K562 (cell line): ENCODE results near the gene ARHGEF1. TPM values are rescaled to one million over a fixed set of nuclear protein-coding genes. Genes with fewer than 3 reads are reported as not detected.

ENCODE experiments used
- ATAC-seq: fragments of 200-7000 bp; cut with Tn5 transposase; 3 replicates; pipeline ENCODE4 v1.9.1; 2020; ENCODE audit warnings: moderate library complexity
- BruUV-seq: library from RNA; stranded (reverse); fragments of 400-500 nt; replicated peaks from 2 replicates; lab custom pipeline; 2021; lab: Mats Ljungman, UMichigan
- CTCF ChIA-PET: fragments of 300-600 bp; formaldehyde crosslinking; extraction: SDS; loops from one replicate; lab custom pipeline; 2021; ENCODE audit warnings: low intra/inter-chr PET ratio; lab: Yijun Ruan, JAX
- POLR2A ChIA-PET: fragments of 300-600, 350-650 bp; sonication (Branson Sonifier 250); formaldehyde crosslinking; extraction: SDS; loops from one replicate; lab custom pipeline; 2021; ENCODE audit warnings: antibody characterized with exemption, inconsistent platforms; lab: Yijun Ruan, JAX
- DNase-seq, 4 experiments: peaks; one replicate each; pipeline versions ENCODE4 v3.0.0 to v3.0.0-alpha.2; 2011 to 2018; ENCODE audit warnings: low spot score in 3 of 4, mixed read lengths in 3 of 4; ENCODE audit errors: extremely low read depth in 1 of 4
- FAIRE-seq: peaks from 2 replicates; lab custom pipeline; 2011; peaks lifted over from hg19 to GRCh38; lab: Jason Lieb, UNC
- H2AFZ ChIP-seq: 2 replicates; pipeline ENCODE4 v1.6.0; 2011; ENCODE audit warnings: low read depth, low read length, control low read depth, inconsistent platforms
- H3K27ac ChIP-seq: fragments of 200-600 bp; 3 replicates; pipeline ENCODE4 v1.8.0; 2011; ENCODE audit warnings: low read depth, mild to moderate bottlenecking, control low read depth, inconsistent platforms, low read length, moderate library complexity, mixed read lengths; ENCODE audit errors: extremely low read depth
- H3K27me3 ChIP-seq, 2 experiments: fragments of 300-600 bp in 1 of 2; 2 replicates in 1 of 2; 3 replicates in 1 of 2; pipeline versions ENCODE4 v1.6.0 to v1.8.0; 2011; ENCODE audit warnings: inconsistent platforms in 2 of 2, low read length in 2 of 2, mild to moderate bottlenecking in 1 of 2, mixed read lengths in 1 of 2, moderate library complexity in 1 of 2; ENCODE audit not compliant: control insufficient read depth in 2 of 2, insufficient read depth in 2 of 2
- H3K36me3 ChIP-seq: fragments of 300-600 bp; 3 replicates; pipeline ENCODE4 v1.8.0; 2011; ENCODE audit warnings: mild to moderate bottlenecking, low read length, inconsistent platforms; ENCODE audit not compliant: control insufficient read depth, insufficient read depth
- H3K4me1 ChIP-seq, 2 experiments: fragments of 200-600 bp in 1 of 2; replicated peaks in 1 of 2; 2 replicates in 1 of 2; 3 replicates in 1 of 2; pipeline versions ENCODE4 v1.5.1 to v1.8.0; 2011; ENCODE audit warnings: inconsistent platforms in 2 of 2, low read length in 2 of 2, mild to moderate bottlenecking in 1 of 2, mixed read lengths in 1 of 2, moderate library complexity in 1 of 2; ENCODE audit not compliant: control insufficient read depth in 2 of 2, insufficient read depth in 2 of 2
- H3K4me2 ChIP-seq: 2 replicates; pipeline ENCODE4 v1.6.1; 2011; ENCODE audit warnings: low read length, control low read depth, inconsistent platforms, mixed read lengths; ENCODE audit not compliant: insufficient read depth
- H3K4me3 ChIP-seq: fragments of 200-600 bp; sonication (generic), shearing (Covaris generic); 2 replicates; pipeline ENCODE4 v1.5.1; 2016; ENCODE audit warnings: control low read depth, inconsistent platforms
- H3K79me2 ChIP-seq: fragments of 200-600 bp; 3 replicates; pipeline ENCODE4 v1.8.0; 2011; ENCODE audit warnings: low read length, inconsistent platforms; ENCODE audit not compliant: control insufficient read depth, insufficient read depth
- H3K9ac ChIP-seq, 2 experiments: 2 replicates each; pipeline versions ENCODE4 v1.6.0 to v1.6.1; 2011; ENCODE audit warnings: low read depth in 2 of 2, low read length in 2 of 2, control low read depth in 1 of 2, inconsistent platforms in 1 of 2, mild to moderate bottlenecking in 1 of 2, mixed read lengths in 1 of 2; ENCODE audit not compliant: insufficient read depth in 1 of 2
- H3K9me1 ChIP-seq: one replicate; pipeline ENCODE4 v1.6.0; 2011; ENCODE audit warnings: inconsistent platforms, mild to moderate bottlenecking, low read length, moderate library complexity; ENCODE audit not compliant: control insufficient read depth, insufficient read depth
- H3K9me3 ChIP-seq: replicated peaks from 2 replicates; pipeline ENCODE4 v1.5.1; 2011; ENCODE audit warnings: low read depth, low read length, inconsistent platforms; ENCODE audit not compliant: control insufficient read depth, insufficient read depth
- H4K20me1 ChIP-seq: replicated peaks from 2 replicates; pipeline ENCODE4 v1.6.1; 2011; ENCODE audit warnings: low read length, inconsistent platforms, mixed read lengths; ENCODE audit not compliant: control insufficient read depth, insufficient read depth
- HMBOX1 ChIP-seq: sonication (generic); IDR thresholded peaks from 2 replicates; pipeline ENCODE4 v1.6.1; 2016
- PCBP1 ChIP-seq: fragments of 200-400 bp; formaldehyde crosslinking; IDR thresholded peaks from 2 replicates; pipeline ENCODE4 v1.6.1; 2018; ENCODE audit warnings: mild to moderate bottlenecking, low read depth, low read length; ENCODE audit not compliant: poor library complexity, severe bottlenecking
- PHB2 ChIP-seq: fragments of 450-650 bp; IDR thresholded peaks from 2 replicates; pipeline ENCODE4 v1.6.1; 2017; ENCODE audit warnings: low read depth
- POLR3G ChIP-seq: IDR thresholded peaks from 2 replicates; pipeline ENCODE4 v1.6.1; 2011; ENCODE audit not compliant: insufficient read length, insufficient replicate concordance; ENCODE audit errors: extremely low read depth
- TAF15 ChIP-seq: fragments of 200-400 bp; formaldehyde crosslinking; IDR thresholded peaks from 2 replicates; pipeline ENCODE4 v1.6.1; 2017; ENCODE audit warnings: mild to moderate bottlenecking, low read depth, low read length, moderate library complexity
- TCF7L2 ChIP-seq: fragments of 150-350 bp; IDR thresholded peaks from 2 replicates; pipeline ENCODE4 v1.6.1; 2016; ENCODE audit warnings: low read depth, mild to moderate bottlenecking, low read length, moderate library complexity
- ZZZ3 ChIP-seq: fragments of 450-650 bp; IDR thresholded peaks from 2 replicates; pipeline ENCODE4 v1.6.1; 2016; ENCODE audit warnings: antibody characterized with exemption, mild to moderate bottlenecking, moderate library complexity
- WGBS: fragments of 100-300 bp; shearing (Covaris generic); methylation state at CpG from one replicate; pipeline ENCODE4 v1.1.6; 2016; ENCODE audit warnings: low coverage, mixed read lengths; ENCODE audit not compliant: insufficient coverage; ENCODE audit errors: missing lambda C conversion rate; 5-methylcytosine and 5-hydroxymethylcytosine counted together
- in situ Hi-C: fragments of 300-500 bp; cut with MboI; formaldehyde crosslinking; loops from 4 replicates; pipeline ENCODE4 v1.15.0; 2018; ENCODE audit warnings: inconsistent platforms, mixed read lengths
- intact Hi-C: fragments of 100-400 bp; cut with micrococcal nuclease; formaldehyde crosslinking; loops from 2 replicates; pipeline ENCODE4 v1.14.2; 2022
- polyA plus RNA-seq, 8 experiments: library from polyadenylated mRNA; depleted of rRNA in 4 of 8; stranded (reverse) in 5 of 8; unstranded in 3 of 8; fragments of >200 nt; fragmentation: Nextera tagmentation in 2 of 8; fragmentation: Illumina TruSeq in 1 of 8; extraction: Ambion mirVana in 2 of 8; extraction: Trizol in 1 of 8; gene quantifications; 2 replicates each; pipeline versions ENCODE4 v1.2.1 to v1.2.3, GENCODE V29; 2011 to 2014; ENCODE audit warnings: inconsistent platforms in 1 of 8, missing spikeins in 1 of 8
- total RNA-seq, 7 experiments: library from RNA; depleted of rRNA in 6 of 7; stranded (reverse); fragments of >200 nt in 6 of 7; fragmentation: Illumina TruSeq in 2 of 7; extraction: Trizol in 2 of 7; gene quantifications; 2 replicates each; pipeline versions ENCODE4 v1.2.1 to v1.2.3, GENCODE V29; 2011 to 2021; ENCODE audit warnings: low replicate concordance in 1 of 7
- TF ChIP-seq, protein P1 (sequence below), 3 experiments: fragments of 200-800 bp in 1 of 3; fragments of 250-450 bp in 1 of 3; fragments of 450-650 bp in 1 of 3; sonication (Bioruptor Pico) in 1 of 3; sonication (Bioruptor generic) in 1 of 3; formaldehyde crosslinking in 1 of 3; IDR thresholded peaks; 2 replicates each; pipeline versions ENCODE4 v1.6.1 to v1.8.0; 2016 to 2022; ENCODE audit warnings: mild to moderate bottlenecking in 2 of 3, missing genetic modification characterization in 2 of 3, missing compliant biosample characterization in 1 of 3, moderate library complexity in 1 of 3
- TF ChIP-seq, protein P2 (sequence below): fragments of 450-650 bp; formaldehyde crosslinking; IDR thresholded peaks from 2 replicates; pipeline ENCODE4 v1.4.0; 2020; ENCODE audit warnings: mild to moderate bottlenecking, mixed read lengths
- TF ChIP-seq, protein P3 (sequence below): fragments of 250-450 bp; sonication (Bioruptor Pico); IDR thresholded peaks from 2 replicates; pipeline ENCODE4 v1.4.0; 2020; ENCODE audit warnings: mild to moderate bottlenecking, moderate library complexity

Gene ARHGEF1
- total and polyA plus RNA-seq, 9 of the 15 experiments (the other 6 are each of a cell fraction or from before 2014, with no cell fraction given): 1.9 to 149 (median 29.8) TPM

DNA sequence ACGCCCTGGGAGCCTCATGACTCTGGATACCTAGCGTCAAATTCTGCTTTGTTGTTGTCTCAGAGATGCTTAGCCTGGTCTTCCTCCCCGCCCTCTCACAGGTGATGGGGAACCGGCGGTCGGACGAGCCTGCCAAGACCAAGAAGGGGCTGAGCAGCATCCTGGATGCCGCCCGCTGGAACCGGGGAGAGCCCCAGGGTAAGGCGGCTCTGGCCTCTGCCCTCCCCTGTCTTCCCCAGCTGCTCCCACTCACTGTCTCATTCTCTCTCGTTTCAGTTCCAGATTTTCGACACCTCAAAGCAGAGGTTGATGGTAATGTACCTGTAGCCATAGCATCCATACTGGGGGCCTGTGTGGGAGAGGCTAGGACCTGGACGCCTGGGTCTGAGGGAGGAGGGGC, 11.4 kb downstream of the ARHGEF1 start:
- Histone ChIP-seq H3K9me1 (no peaks in the 10 kb centered on the region), H2AFZ (no peak overlapping the region), H3K27ac (no peak overlapping the region), H4K20me1 (no peaks in the 10 kb centered on the region), H3K36me3 (peaks cover 77% of the 10 kb centered on the region; the same call in 2 of the 3 replicates), H3K79me2 (no peaks in the 10 kb centered on the region), H3K4me2 (no peak overlapping the region), H3K27me3 (no peaks in the 10 kb centered on the region), H3K9ac (no peak overlapping the region), H3K4me3 (no peak overlapping the region), H3K4me1 (peaks cover 0 to 26% of the 10 kb centered on the region in 2 experiments; a peak in 2 of 5 replicates), H3K9me3 (no peaks in the 10 kb centered on the region)
- ChIA-PET POLR2A (no interaction called here), CTCF (no interaction called here)
- 87% methylated on average over 14 of the region's 14 CpGs for WGBS
- DNase-seq (no peak), FAIRE-seq (no peak), ATAC-seq (no peak)
- intact Hi-C loops: no loop called here
- BruUV-seq: no TSS peak
- in situ Hi-C loops: no loop called here
- TF ChIP-seq HMBOX1 (no peak), TAF15 (no peak), PCBP1 (no peak), PHB2 (no peak), POLR3G (no peak), TCF7L2 (no peak), ZZZ3 (no peak)
- TF ChIP-seq, protein P1, sequence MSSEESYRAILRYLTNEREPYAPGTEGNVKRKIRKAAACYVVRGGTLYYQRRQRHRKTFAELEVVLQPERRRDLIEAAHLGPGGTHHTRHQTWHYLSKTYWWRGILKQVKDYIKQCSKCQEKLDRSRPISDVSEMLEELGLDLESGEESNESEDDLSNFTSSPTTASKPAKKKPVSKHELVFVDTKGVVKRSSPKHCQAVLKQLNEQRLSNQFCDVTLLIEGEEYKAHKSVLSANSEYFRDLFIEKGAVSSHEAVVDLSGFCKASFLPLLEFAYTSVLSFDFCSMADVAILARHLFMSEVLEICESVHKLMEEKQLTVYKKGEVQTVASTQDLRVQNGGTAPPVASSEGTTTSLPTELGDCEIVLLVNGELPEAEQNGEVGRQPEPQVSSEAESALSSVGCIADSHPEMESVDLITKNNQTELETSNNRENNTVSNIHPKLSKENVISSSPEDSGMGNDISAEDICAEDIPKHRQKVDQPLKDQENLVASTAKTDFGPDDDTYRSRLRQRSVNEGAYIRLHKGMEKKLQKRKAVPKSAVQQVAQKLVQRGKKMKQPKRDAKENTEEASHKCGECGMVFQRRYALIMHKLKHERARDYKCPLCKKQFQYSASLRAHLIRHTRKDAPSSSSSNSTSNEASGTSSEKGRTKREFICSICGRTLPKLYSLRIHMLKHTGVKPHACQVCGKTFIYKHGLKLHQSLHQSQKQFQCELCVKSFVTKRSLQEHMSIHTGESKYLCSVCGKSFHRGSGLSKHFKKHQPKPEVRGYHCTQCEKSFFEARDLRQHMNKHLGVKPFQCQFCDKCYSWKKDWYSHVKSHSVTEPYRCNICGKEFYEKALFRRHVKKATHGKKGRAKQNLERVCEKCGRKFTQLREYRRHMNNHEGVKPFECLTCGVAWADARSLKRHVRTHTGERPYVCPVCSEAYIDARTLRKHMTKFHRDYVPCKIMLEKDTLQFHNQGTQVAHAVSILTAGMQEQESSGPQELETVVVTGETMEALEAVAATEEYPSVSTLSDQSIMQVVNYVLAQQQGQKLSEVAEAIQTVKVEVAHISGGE (CRISPR knock-in tag; IDR thresholded peaks at IDR 0.05): no peak
- TF ChIP-seq, protein P2, sequence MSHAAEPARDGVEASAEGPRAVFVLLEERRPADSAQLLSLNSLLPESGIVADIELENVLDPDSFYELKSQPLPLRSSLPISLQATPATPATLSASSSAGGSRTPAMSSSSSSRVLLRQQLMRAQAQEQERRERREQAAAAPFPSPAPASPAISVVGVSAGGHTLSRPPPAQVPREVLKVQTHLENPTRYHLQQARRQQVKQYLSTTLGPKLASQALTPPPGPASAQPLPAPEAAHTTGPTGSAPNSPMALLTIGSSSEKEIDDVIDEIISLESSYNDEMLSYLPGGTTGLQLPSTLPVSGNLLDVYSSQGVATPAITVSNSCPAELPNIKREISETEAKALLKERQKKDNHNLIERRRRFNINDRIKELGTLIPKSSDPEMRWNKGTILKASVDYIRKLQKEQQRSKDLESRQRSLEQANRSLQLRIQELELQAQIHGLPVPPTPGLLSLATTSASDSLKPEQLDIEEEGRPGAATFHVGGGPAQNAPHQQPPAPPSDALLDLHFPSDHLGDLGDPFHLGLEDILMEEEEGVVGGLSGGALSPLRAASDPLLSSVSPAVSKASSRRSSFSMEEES (CRISPR knock-in tag): no peak
- TF ChIP-seq, protein P3, sequence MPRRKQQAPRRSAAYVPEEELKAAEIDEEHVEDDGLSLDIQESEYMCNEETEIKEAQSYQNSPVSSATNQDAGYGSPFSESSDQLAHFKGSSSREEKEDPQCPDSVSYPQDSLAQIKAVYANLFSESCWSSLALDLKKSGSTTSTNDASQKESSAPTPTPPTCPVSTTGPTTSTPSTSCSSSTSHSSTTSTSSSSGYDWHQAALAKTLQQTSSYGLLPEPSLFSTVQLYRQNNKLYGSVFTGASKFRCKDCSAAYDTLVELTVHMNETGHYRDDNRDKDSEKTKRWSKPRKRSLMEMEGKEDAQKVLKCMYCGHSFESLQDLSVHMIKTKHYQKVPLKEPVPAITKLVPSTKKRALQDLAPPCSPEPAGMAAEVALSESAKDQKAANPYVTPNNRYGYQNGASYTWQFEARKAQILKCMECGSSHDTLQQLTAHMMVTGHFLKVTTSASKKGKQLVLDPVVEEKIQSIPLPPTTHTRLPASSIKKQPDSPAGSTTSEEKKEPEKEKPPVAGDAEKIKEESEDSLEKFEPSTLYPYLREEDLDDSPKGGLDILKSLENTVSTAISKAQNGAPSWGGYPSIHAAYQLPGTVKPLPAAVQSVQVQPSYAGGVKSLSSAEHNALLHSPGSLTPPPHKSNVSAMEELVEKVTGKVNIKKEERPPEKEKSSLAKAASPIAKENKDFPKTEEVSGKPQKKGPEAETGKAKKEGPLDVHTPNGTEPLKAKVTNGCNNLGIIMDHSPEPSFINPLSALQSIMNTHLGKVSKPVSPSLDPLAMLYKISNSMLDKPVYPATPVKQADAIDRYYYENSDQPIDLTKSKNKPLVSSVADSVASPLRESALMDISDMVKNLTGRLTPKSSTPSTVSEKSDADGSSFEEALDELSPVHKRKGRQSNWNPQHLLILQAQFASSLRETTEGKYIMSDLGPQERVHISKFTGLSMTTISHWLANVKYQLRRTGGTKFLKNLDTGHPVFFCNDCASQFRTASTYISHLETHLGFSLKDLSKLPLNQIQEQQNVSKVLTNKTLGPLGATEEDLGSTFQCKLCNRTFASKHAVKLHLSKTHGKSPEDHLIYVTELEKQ (CRISPR knock-in tag): no peak
